GM12878 (cell line): ENCODE results near the gene IL22. TPM values are rescaled to one million over a fixed set of nuclear protein-coding genes. Genes with fewer than 3 reads are reported as not detected.

ENCODE experiments used
- ATAC-seq: fragments of 200-7000 bp; cut with Tn5 transposase; 3 replicates; pipeline ENCODE4 v1.9.1; 2020; ENCODE audit warnings: mild to moderate bottlenecking, moderate library complexity
- BruUV-seq: library from RNA; stranded (reverse); fragments of 400-500 nt; replicated peaks from 2 replicates; lab custom pipeline; 2021; lab: Mats Ljungman, UMichigan
- CTCF ChIA-PET: fragments of 300-600 bp; sonication (Branson Sonifier 250); formaldehyde crosslinking; extraction: SDS; loops from one replicate; lab custom pipeline; 2021; ENCODE audit warnings: inconsistent platforms; lab: Yijun Ruan, JAX
- POLR2A ChIA-PET: fragments of 350-600 bp; formaldehyde crosslinking; extraction: SDS; loops from one replicate; lab custom pipeline; 2021; ENCODE audit warnings: inconsistent platforms; lab: Charles Lee
- RAD21 ChIA-PET: fragments of 300-600 bp; sonication (Branson Sonifier 250); formaldehyde crosslinking; loops from one replicate; lab custom pipeline; 2023; ENCODE audit warnings: antibody characterized with exemption; ENCODE audit not compliant: unreplicated experiment; lab: Charles Lee
- SMC1A ChIA-PET: fragments of 300-600 bp; sonication (Branson Sonifier 250); formaldehyde crosslinking; loops from one replicate; lab custom pipeline; 2023; ENCODE audit not compliant: unreplicated experiment, uncharacterized antibody; lab: Charles Lee
- DNase-seq: peaks from one replicate; pipeline ENCODE4 v3.0.0-alpha.2; 2011; ENCODE audit warnings: low read depth, low spot score
- FAIRE-seq: peaks from 3 replicates; lab custom pipeline; 2011; peaks lifted over from hg19 to GRCh38; lab: Jason Lieb, UNC
- H2AFZ ChIP-seq: 2 replicates; pipeline ENCODE4 v1.6.0; 2011; ENCODE audit warnings: low read depth, low read length, control low read depth; ENCODE audit not compliant: control insufficient read depth
- H3K27ac ChIP-seq: 2 replicates; pipeline ENCODE4 v1.5.1; 2011; ENCODE audit warnings: control low read depth; ENCODE audit not compliant: control insufficient read depth, insufficient read depth
- H3K27me3 ChIP-seq, 2 experiments: replicated peaks in 1 of 2; 2 replicates each; pipeline versions ENCODE4 v1.6.0 to v1.6.1; 2011; ENCODE audit warnings: low read length in 1 of 2; ENCODE audit not compliant: control insufficient read depth in 2 of 2, insufficient read depth in 2 of 2
- H3K36me3 ChIP-seq, 2 experiments: 2 replicates each; pipeline ENCODE4 v1.5.1; 2011; ENCODE audit warnings: low read length in 1 of 2; ENCODE audit not compliant: control insufficient read depth in 2 of 2, insufficient read depth in 2 of 2
- H3K4me1 ChIP-seq: 2 replicates; pipeline ENCODE4 v1.6.1; 2011; ENCODE audit warnings: mild to moderate bottlenecking, low read length, moderate library complexity, mixed read lengths; ENCODE audit not compliant: control insufficient read depth, insufficient read depth
- H3K4me2 ChIP-seq: 2 replicates; pipeline ENCODE4 v1.6.0; 2011; ENCODE audit warnings: control low read depth; ENCODE audit not compliant: control insufficient read depth, insufficient read depth
- H3K4me3 ChIP-seq: fragments of 200-600 bp; sonication (generic); 2 replicates; pipeline ENCODE4 v1.5.1; 2016
- H3K79me2 ChIP-seq: 2 replicates; pipeline ENCODE4 v1.6.0; 2011; ENCODE audit warnings: low read length; ENCODE audit not compliant: control insufficient read depth, insufficient read depth
- H3K9ac ChIP-seq: 2 replicates; pipeline ENCODE4 v1.8.0; 2011; ENCODE audit warnings: low read length, control low read depth, mixed read lengths; ENCODE audit not compliant: control insufficient read depth, insufficient read depth
- H3K9me3 ChIP-seq: replicated peaks from 3 replicates; pipeline ENCODE4 v1.5.1; 2011; ENCODE audit warnings: mild to moderate bottlenecking, low read length; ENCODE audit not compliant: control insufficient read depth, insufficient read depth
- H4K20me1 ChIP-seq: 2 replicates; pipeline ENCODE4 v1.6.0; 2011; ENCODE audit not compliant: control insufficient read depth, insufficient read depth
- BCL11A ChIP-seq: IDR thresholded peaks from 2 replicates; pipeline ENCODE4 v1.6.1; 2011; ENCODE audit warnings: low read depth, low read length
- IKZF1 ChIP-seq: fragments of 450-650 bp; conservative IDR thresholded peaks from 2 replicates; pipeline ENCODE4 v1.6.1; 2017; ENCODE audit warnings: antibody characterized with exemption, mild to moderate bottlenecking
- IRF4 ChIP-seq: IDR thresholded peaks from 2 replicates; pipeline ENCODE4 v1.6.1; 2011; ENCODE audit warnings: low read depth, low read length
- SPI1 ChIP-seq: IDR thresholded peaks from 2 replicates; pipeline ENCODE4 v1.6.1; 2011; ENCODE audit warnings: low read depth, mild to moderate bottlenecking, low read length, moderate library complexity, borderline replicate concordance; ENCODE audit not compliant: insufficient read depth
- WGBS: methylation state at CpG from one replicate; pipeline ENCODE4 v1.1.6; 2016; ENCODE audit warnings: low lambda C conversion rate; ENCODE audit not compliant: insufficient replicate concordance, insufficient coverage; ENCODE audit errors: missing lambda C conversion rate; 5-methylcytosine and 5-hydroxymethylcytosine counted together
- in situ Hi-C: fragments of 300-500 bp; cut with MboI; formaldehyde crosslinking; loops from 9 replicates; pipeline ENCODE4 v1.14.3; 2018; ENCODE audit warnings: mixed read lengths
- intact Hi-C: fragments of 100-400 bp; cut with micrococcal nuclease; formaldehyde crosslinking; loops from one replicate; pipeline ENCODE4 v1.14.2; 2022; ENCODE audit not compliant: unreplicated experiment
- polyA plus RNA-seq, 11 experiments: library from polyadenylated mRNA; depleted of rRNA in 4 of 11; unstranded in 6 of 11; stranded (reverse) in 5 of 11; fragments of >200 nt; fragmentation: Nextera tagmentation in 4 of 11; fragmentation: Illumina TruSeq in 1 of 11; extraction: Ambion mirVana in 4 of 11; extraction: Trizol in 1 of 11; gene quantifications; 1 replicate in 1 of 11; 2 replicates in 10 of 11; pipeline versions ENCODE4 v1.2.1 to v1.2.3, GENCODE V29; 2011 to 2016; ENCODE audit warnings: inconsistent platforms in 2 of 11, missing spikeins in 2 of 11, low read depth in 1 of 11
- total RNA-seq, 4 experiments: library from RNA; depleted of rRNA in 3 of 4; stranded (reverse); fragments of >200 nt in 3 of 4; fragmentation: Illumina TruSeq in 1 of 4; extraction: Trizol in 1 of 4; gene quantifications; 2 replicates each; pipeline versions ENCODE4 v1.2.1 to v1.2.3, GENCODE V29; 2013 to 2021
- TF ChIP-seq, protein P1 (sequence below): fragments of 450-650 bp; conservative IDR thresholded peaks from 2 replicates; pipeline ENCODE4 v1.6.1; 2017; ENCODE audit warnings: mild to moderate bottlenecking, moderate library complexity
- TF ChIP-seq, protein P2 (sequence below): fragments of 450-650 bp; IDR thresholded peaks from 2 replicates; pipeline ENCODE4 v1.6.1; 2016; ENCODE audit warnings: mild to moderate bottlenecking
- TF ChIP-seq, protein P3 (sequence below): IDR thresholded peaks from 2 replicates; pipeline ENCODE4 v1.6.1; 2012; ENCODE audit warnings: improper control_type of control experiment, low read depth, low read length; ENCODE audit not compliant: insufficient replicate concordance

The IL22 gene
- total and polyA plus RNA-seq, 10 of the 15 experiments (the other 5 are each of a cell fraction or from before 2014, with no cell fraction given), result not detected

DNA sequence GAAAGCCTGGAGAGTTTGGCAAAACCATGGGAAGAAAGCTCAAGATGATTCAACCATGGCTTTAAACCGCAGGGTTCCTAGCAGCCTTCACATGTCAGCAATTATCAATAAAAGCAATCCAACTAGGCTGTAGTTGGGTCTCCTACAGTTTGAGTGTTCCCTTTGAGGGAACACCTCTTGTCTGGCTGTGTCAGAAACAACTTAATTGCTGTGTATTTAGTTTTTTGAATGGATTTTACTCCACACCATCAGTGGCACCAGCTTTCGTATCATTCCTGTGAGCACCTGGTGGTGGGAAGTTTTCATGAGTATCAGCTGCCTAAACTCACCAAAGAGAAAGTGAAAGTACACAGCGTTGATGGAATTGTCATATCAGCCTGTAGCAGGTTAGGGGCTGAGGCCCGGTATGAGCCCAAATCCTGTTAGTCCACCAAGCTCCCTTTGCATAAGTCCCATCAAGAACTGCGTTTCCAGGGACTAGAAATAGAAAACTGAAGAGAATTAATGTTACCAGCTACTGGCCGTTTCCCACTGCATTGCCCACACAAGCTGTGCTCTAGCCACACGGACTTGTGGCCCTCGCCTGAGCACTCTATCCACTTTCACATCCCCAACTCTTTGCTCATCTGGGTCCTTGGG is 16.9 kb downstream of the IL22 start:
- Histone ChIP-seq H2AFZ (peak overlapping the region; percentile 98), H3K4me1 (peaks cover 34% of the 10 kb centered on the region), H3K27ac (peak overlapping the region; percentile 69), H3K9me3 (no peaks in the 10 kb centered on the region), H3K79me2 (no peaks in the 10 kb centered on the region), H3K4me2 (peak overlapping the region; percentile 86), H3K9ac (peak overlapping the region; percentile 63), H3K36me3 (no peaks in the 10 kb centered on the region), H4K20me1 (no peaks in the 10 kb centered on the region), H3K27me3 (no peaks in the 10 kb centered on the region), H3K4me3 (peak overlapping the region; percentile 41; the same call in 1 of the 2 replicates)
- in situ Hi-C loops (no loop called here), intact Hi-C loops (no loop called here)
- DNase-seq (peak; percentile 40), FAIRE-seq (peak; percentile 73), ATAC-seq (peak; percentile 65)
- SMC1A ChIA-PET, result interaction anchor here (0.8 to 2.3 kb wide), 20 partner anchors 8 to 95 kb away, joined by 3 to 14 read pairs (median 4); partner anchors contain the start of gene MDM1
- POLR2A ChIA-PET, result interaction anchor here (1.1 to 1.6 kb wide), 2 partner anchors 54 to 60 kb away, joined by 3 to 6 read pairs; no protein-coding TSS in a partner anchor
- WGBS, result 4% methylated on average over 8 of the region's 8 CpGs
- no TSS peak for BruUV-seq
- TF ChIP-seq, protein P1, sequence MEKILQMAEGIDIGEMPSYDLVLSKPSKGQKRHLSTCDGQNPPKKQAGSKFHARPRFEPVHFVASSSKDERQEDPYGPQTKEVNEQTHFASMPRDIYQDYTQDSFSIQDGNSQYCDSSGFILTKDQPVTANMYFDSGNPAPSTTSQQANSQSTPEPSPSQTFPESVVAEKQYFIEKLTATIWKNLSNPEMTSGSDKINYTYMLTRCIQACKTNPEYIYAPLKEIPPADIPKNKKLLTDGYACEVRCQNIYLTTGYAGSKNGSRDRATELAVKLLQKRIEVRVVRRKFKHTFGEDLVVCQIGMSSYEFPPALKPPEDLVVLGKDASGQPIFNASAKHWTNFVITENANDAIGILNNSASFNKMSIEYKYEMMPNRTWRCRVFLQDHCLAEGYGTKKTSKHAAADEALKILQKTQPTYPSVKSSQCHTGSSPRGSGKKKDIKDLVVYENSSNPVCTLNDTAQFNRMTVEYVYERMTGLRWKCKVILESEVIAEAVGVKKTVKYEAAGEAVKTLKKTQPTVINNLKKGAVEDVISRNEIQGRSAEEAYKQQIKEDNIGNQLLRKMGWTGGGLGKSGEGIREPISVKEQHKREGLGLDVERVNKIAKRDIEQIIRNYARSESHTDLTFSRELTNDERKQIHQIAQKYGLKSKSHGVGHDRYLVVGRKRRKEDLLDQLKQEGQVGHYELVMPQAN, result no peak
- TF ChIP-seq IKZF1 (0 out of 2 replicates have a peak, but pooled peaks have one; percentile 19), SPI1 (peak; percentile 12; the same call in 1 of the 2 replicates), IRF4 (0 out of 2 replicates have a peak, but pooled peaks have one; percentile 12), BCL11A (no peak)
- TF ChIP-seq, protein P2, sequence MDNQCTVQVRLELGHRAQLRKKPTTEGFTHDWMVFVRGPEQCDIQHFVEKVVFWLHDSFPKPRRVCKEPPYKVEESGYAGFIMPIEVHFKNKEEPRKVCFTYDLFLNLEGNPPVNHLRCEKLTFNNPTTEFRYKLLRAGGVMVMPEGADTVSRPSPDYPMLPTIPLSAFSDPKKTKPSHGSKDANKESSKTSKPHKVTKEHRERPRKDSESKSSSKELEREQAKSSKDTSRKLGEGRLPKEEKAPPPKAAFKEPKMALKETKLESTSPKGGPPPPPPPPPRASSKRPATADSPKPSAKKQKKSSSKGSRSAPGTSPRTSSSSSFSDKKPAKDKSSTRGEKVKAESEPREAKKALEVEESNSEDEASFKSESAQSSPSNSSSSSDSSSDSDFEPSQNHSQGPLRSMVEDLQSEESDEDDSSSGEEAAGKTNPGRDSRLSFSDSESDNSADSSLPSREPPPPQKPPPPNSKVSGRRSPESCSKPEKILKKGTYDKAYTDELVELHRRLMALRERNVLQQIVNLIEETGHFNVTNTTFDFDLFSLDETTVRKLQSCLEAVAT, result 0 out of 2 replicates have a peak, but pooled peaks have one; percentile 37
- TF ChIP-seq, protein P3, sequence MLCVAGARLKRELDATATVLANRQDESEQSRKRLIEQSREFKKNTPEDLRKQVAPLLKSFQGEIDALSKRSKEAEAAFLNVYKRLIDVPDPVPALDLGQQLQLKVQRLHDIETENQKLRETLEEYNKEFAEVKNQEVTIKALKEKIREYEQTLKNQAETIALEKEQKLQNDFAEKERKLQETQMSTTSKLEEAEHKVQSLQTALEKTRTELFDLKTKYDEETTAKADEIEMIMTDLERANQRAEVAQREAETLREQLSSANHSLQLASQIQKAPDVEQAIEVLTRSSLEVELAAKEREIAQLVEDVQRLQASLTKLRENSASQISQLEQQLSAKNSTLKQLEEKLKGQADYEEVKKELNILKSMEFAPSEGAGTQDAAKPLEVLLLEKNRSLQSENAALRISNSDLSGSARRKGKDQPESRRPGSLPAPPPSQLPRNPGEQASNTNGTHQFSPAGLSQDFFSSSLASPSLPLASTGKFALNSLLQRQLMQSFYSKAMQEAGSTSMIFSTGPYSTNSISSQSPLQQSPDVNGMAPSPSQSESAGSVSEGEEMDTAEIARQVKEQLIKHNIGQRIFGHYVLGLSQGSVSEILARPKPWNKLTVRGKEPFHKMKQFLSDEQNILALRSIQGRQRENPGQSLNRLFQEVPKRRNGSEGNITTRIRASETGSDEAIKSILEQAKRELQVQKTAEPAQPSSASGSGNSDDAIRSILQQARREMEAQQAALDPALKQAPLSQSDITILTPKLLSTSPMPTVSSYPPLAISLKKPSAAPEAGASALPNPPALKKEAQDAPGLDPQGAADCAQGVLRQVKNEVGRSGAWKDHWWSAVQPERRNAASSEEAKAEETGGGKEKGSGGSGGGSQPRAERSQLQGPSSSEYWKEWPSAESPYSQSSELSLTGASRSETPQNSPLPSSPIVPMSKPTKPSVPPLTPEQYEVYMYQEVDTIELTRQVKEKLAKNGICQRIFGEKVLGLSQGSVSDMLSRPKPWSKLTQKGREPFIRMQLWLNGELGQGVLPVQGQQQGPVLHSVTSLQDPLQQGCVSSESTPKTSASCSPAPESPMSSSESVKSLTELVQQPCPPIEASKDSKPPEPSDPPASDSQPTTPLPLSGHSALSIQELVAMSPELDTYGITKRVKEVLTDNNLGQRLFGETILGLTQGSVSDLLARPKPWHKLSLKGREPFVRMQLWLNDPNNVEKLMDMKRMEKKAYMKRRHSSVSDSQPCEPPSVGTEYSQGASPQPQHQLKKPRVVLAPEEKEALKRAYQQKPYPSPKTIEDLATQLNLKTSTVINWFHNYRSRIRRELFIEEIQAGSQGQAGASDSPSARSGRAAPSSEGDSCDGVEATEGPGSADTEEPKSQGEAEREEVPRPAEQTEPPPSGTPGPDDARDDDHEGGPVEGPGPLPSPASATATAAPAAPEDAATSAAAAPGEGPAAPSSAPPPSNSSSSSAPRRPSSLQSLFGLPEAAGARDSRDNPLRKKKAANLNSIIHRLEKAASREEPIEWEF, result no peak
- RAD21 ChIA-PET, result interaction anchor here (0.6 to 2.5 kb wide), 5 partner anchors 13 to 397 kb away, joined by 3 to 16 read pairs (median 4); no protein-coding TSS in a partner anchor
- CTCF ChIA-PET, result interaction anchor here (0.6 to 4.2 kb wide), 11 partner anchors 14 to 572 kb away, joined by 3 to 47 read pairs (median 3); no protein-coding TSS in a partner anchor
